GM23338 (cell line): ENCODE data around the gene PNPLA7.

Source experiments
- CTCF ChIP-seq, 2 experiments: fragments of 200-600 bp in 1 of 2; sonication (generic) in 1 of 2; conservative IDR thresholded peaks; 2 replicates each; pipeline versions ENCODE4 v1.5.1 to v1.6.1; 2016 to 2017; ENCODE audit warnings: antibody characterized with exemption in 2 of 2, low read depth in 2 of 2, mild to moderate bottlenecking in 2 of 2, moderate library complexity in 1 of 2
- EZH2 ChIP-seq: fragments of 200-600 bp; sonication (generic); IDR thresholded peaks from one replicate; pipeline ENCODE4 v1.8.0; 2017; ENCODE audit warnings: antibody characterized with exemption, mild to moderate bottlenecking, low read depth; ENCODE audit not compliant: unreplicated experiment
- EZH2phosphoT487 ChIP-seq: fragments of 200-600 bp; sonication (generic); IDR thresholded peaks from one replicate; pipeline ENCODE4 v1.8.1; 2018; ENCODE audit warnings: antibody characterized with exemption; ENCODE audit not compliant: unreplicated experiment
- JUNB ChIP-seq: IDR thresholded peaks from one replicate; pipeline ENCODE4 v1.6.1; 2016; ENCODE audit warnings: antibody characterized with exemption; ENCODE audit not compliant: unreplicated experiment
- POLR2AphosphoS5 ChIP-seq: IDR thresholded peaks from 2 replicates; pipeline ENCODE4 v1.6.1; 2016; ENCODE audit warnings: antibody characterized with exemption, low read depth
- REST ChIP-seq: IDR thresholded peaks from one replicate; pipeline ENCODE4 v1.6.1; 2018; ENCODE audit warnings: antibody characterized with exemption; ENCODE audit not compliant: unreplicated experiment
- ZNF331 ChIP-seq: fragments of 250-450 bp; sonication (Bioruptor Pico); IDR thresholded peaks from 2 replicates; pipeline ENCODE4 v1.5.0; 2020; ENCODE audit warnings: low read depth, mild to moderate bottlenecking, moderate library complexity

GRCh38 chr9:137488906-137489305, 61.3 kb downstream of the PNPLA7 start:
- TF ChIP-seq EZH2 (no peak), CTCF (conservative IDR thresholded peaks at IDR 0.05; ENCODE audit: low read depth in 2 of 2) (no peak), POLR2AphosphoS5 (no peak), EZH2phosphoT487 (no peak), ZNF331 (CRISPR knock-in tag) (no peak), JUNB (no peak), REST (no peak)
